ENCODE results near the gene RRP12. TPM values are rescaled to one million over a fixed set of nuclear protein-coding genes. Genes with fewer than 3 reads are reported as not detected.

RRP12 gene
- polyA plus RNA-seq, 1 of the 3 experiments (the other 2 are of a cell fraction), result 46.4 TPM

GRCh38 chr10:97356918-97357317, 44.2 kb downstream of the RRP12 start (continued):
- TF ChIP-seq CTCF (IDR thresholded peaks at IDR 0.05), result no peak
- no peak for TF ChIP-seq TAF1 (IDR thresholded peaks at IDR 0.05; ENCODE audit: borderline replicate concordance, low read depth, low read length)
- TF ChIP-seq MXI1 (IDR thresholded peaks at IDR 0.05; ENCODE audit: low read depth, low read length), result no peak
- no peak for TF ChIP-seq YY1 (IDR thresholded peaks at IDR 0.05; ENCODE audit: low read depth)
- no peak for TF ChIP-seq FOSL2 (IDR thresholded peaks at IDR 0.05; ENCODE audit: borderline replicate concordance, low read depth)
- TF ChIP-seq GATA2 (CRISPR knock-in tag; IDR thresholded peaks at IDR 0.05), result no peak
- no peak for TF ChIP-seq JUND (IDR thresholded peaks at IDR 0.05)

- DNase-seq, result no peak
- H3K27me3 ChIP-seq (ENCODE audit: insufficient read depth), result no peaks in the 10 kb centered on the region
- CTCF ChIA-PET, result interaction anchor here (0.8 to 3.4 kb wide), 4 partner anchors 16 to 98 kb away, joined by 3 to 21 read pairs (median 4); no protein-coding TSS in a partner anchor
- no peaks in the 10 kb centered on the region for H3K9me3 ChIP-seq
- POLR2A ChIA-PET, result interaction anchor here (1.1 kb wide), 1 partner anchor 97 kb away, joined by 3 read pairs; no protein-coding TSS in a partner anchor
- peaks cover 4% of the 10 kb centered on the region for H3F3A ChIP-seq (replicated peaks; ENCODE audit: insufficient read depth)
- H4K20me1 ChIP-seq (ENCODE audit: insufficient read depth), result no peaks in the 10 kb centered on the region
- peaks cover 15 to 56% of the 10 kb centered on the region in 2 experiments for H3K36me3 ChIP-seq (replicated peaks in 1 of 2; ENCODE audit: control insufficient read depth in 1 of 2, insufficient read depth in 2 of 2, low read length in 1 of 2)
- H3K4me1 ChIP-seq (ENCODE audit: control insufficient read depth in 1 of 2, insufficient read depth in 2 of 2, low read depth in 1 of 2, low read length in 1 of 2), result peaks cover 0 to 6% of the 10 kb centered on the region in 2 experiments; a peak in 1 of 4 replicates
- no peak overlapping the region for H2AFZ ChIP-seq (ENCODE audit: low read depth)
- TF ChIP-seq FOSL2 (IDR thresholded peaks at IDR 0.05; ENCODE audit: borderline replicate concordance, low read depth) (no peak), MXI1 (IDR thresholded peaks at IDR 0.05; ENCODE audit: low read depth, low read length) (peak; percentile 49; the same call in 1 of the 2 replicates), RAD21 (IDR thresholded peaks at IDR 0.05; ENCODE audit: low read length) (no peak), POLR2AphosphoS5 (IDR thresholded peaks at IDR 0.05; ENCODE audit: low read depth, low read length) (no peak)
- H3K27ac ChIP-seq (ENCODE audit: low read depth in 2 of 2, low read length in 1 of 2), result no peak overlapping the region; a peak in 1 of 4 replicates
- no peak overlapping the region for H3K4me2 ChIP-seq
- H3K79me2 ChIP-seq (ENCODE audit: insufficient read depth), result no peaks in the 10 kb centered on the region
- H3K9ac ChIP-seq, result no peak overlapping the region
- WGBS (ENCODE audit: low lambda C conversion rate), result 59% methylated on average over 3 of the region's 6 CpGs
- no peak overlapping the region for H3K4me3 ChIP-seq (ENCODE audit: low read depth in 2 of 2, low read length in 1 of 2)
- no peaks in the 10 kb centered on the region for H3K9me2 ChIP-seq
Measured at GRCh38 chr10:97356318-97356914, 44.7 kb downstream of the RRP12 start.

- Histone ChIP-seq H3K9me3 (no peaks in the 10 kb centered on the region), H3K9me2 (no peaks in the 10 kb centered on the region), H3K4me1 (ENCODE audit: control insufficient read depth in 1 of 2, insufficient read depth in 2 of 2, low read depth in 1 of 2, low read length in 1 of 2) (peaks cover 0 to 6% of the 10 kb centered on the region in 2 experiments; a peak in 1 of 4 replicates), H2AFZ (ENCODE audit: low read depth) (no peak overlapping the region), H3K27ac (ENCODE audit: low read depth in 2 of 2, low read length in 1 of 2) (no peak overlapping the region), H3K27me3 (ENCODE audit: insufficient read depth) (no peaks in the 10 kb centered on the region), H3F3A (replicated peaks; ENCODE audit: insufficient read depth) (peaks cover 4% of the 10 kb centered on the region), H3K4me3 (ENCODE audit: low read depth in 2 of 2, low read length in 1 of 2) (no peak overlapping the region), H3K79me2 (ENCODE audit: insufficient read depth) (no peaks in the 10 kb centered on the region), H3K4me2 (no peak overlapping the region), H3K9ac (no peak overlapping the region), H4K20me1 (ENCODE audit: insufficient read depth) (no peaks in the 10 kb centered on the region), H3K36me3 (replicated peaks in 1 of 2; ENCODE audit: control insufficient read depth in 1 of 2, insufficient read depth in 2 of 2, low read length in 1 of 2) (peaks cover 17 to 47% of the 10 kb centered on the region in 2 experiments)
- no peak for DNase-seq
- ChIA-PET POLR2A (no interaction called here), CTCF (interaction anchor here (1.2 to 3.4 kb wide), 2 partner anchors 15 to 77 kb away, joined by 4 to 21 read pairs; no protein-coding TSS in a partner anchor)
- 99% methylated on average over 5 of the region's 5 CpGs for WGBS (ENCODE audit: low lambda C conversion rate)
- TF ChIP-seq RAD21 (IDR thresholded peaks at IDR 0.05; ENCODE audit: low read length), result peak; percentile 59
- no peak for TF ChIP-seq TAF1 (IDR thresholded peaks at IDR 0.05; ENCODE audit: borderline replicate concordance, low read depth, low read length)
- TF ChIP-seq SMC3 (IDR thresholded peaks at IDR 0.05; ENCODE audit: low read depth, low read length), result peak; percentile 17; the same call in 1 of the 2 replicates
- TF ChIP-seq FOXM1 (IDR thresholded peaks at IDR 0.05; ENCODE audit: low read depth), result no peak
- no peak for TF ChIP-seq USF2 (IDR thresholded peaks at IDR 0.05; ENCODE audit: borderline replicate concordance, low read depth, low read length)
- TF ChIP-seq CTCF (IDR thresholded peaks at IDR 0.05), result peak; percentile 43
Measured at GRCh38 chr10:97355571-97355975, 45.6 kb downstream of the RRP12 start.
